Chondrocyte (in vitro differentiated cells): Measurements from ENCODE around the gene CD6. TPM values are rescaled to one million over a fixed set of nuclear protein-coding genes. Genes with fewer than 3 reads are reported as not detected.
A peak's percentile ranks its signal among the peaks of the same experiment; 100 is the strongest.

ENCODE experiments used
- DNase-seq: peaks from one replicate; pipeline ENCODE4 v3.0.0; 2021; ENCODE audit warnings: mixed read lengths, low spot score
- H3K27ac Mint-ChIP-seq: one replicate; pipeline ENCODE4 v1.8.0; 2021; ENCODE audit warnings: mild to moderate bottlenecking, moderate library complexity, mixed read lengths; ENCODE audit not compliant: unreplicated experiment
- H3K27me3 Mint-ChIP-seq: 2 replicates; pipeline ENCODE4 v1.8.0; 2021; ENCODE audit warnings: low read depth, mixed read lengths
- H3K36me3 Mint-ChIP-seq: 2 replicates; pipeline ENCODE4 v1.8.0; 2021; ENCODE audit warnings: low read depth, mixed read lengths
- H3K4me1 Mint-ChIP-seq: 2 replicates; pipeline ENCODE4 v1.8.0; 2021; ENCODE audit warnings: low read depth, mild to moderate bottlenecking, mixed read lengths
- H3K4me3 Mint-ChIP-seq: one replicate; pipeline ENCODE4 v1.8.0; 2021; ENCODE audit warnings: mild to moderate bottlenecking, moderate library complexity, mixed read lengths; ENCODE audit not compliant: unreplicated experiment
- H3K9me3 Mint-ChIP-seq: 2 replicates; pipeline ENCODE4 v1.8.0; 2021; ENCODE audit warnings: low read depth, mixed read lengths
- total RNA-seq: library from RNA; stranded (reverse); gene quantifications from 3 replicates; pipeline ENCODE4 v1.2.1, GENCODE V29; 2021
- TF ChIP-seq, protein P1 (sequence below): fragments of 200-600 bp; sonication (generic); IDR thresholded peaks from 2 replicates; pipeline ENCODE4 v1.5.0; 2021; ENCODE audit warnings: antibody characterized with exemption, mild to moderate bottlenecking, moderate library complexity

CD6 gene
- total RNA-seq, 1 donor from 2014 or later = not detected

GRCh38 chr11:60960405-60960804, 11.1 kb upstream of the CD6 start:
- Mint-ChIP-seq H3K27me3 (peaks cover 9% of the 10 kb centered on the region), H3K9me3 (peaks cover 5% of the 10 kb centered on the region), H3K27ac (no peak overlapping the region), H3K4me1 (peaks cover 7% of the 10 kb centered on the region), H3K4me3 (no peak overlapping the region), H3K36me3 (no peaks in the 10 kb centered on the region)
- TF ChIP-seq, protein P1, sequence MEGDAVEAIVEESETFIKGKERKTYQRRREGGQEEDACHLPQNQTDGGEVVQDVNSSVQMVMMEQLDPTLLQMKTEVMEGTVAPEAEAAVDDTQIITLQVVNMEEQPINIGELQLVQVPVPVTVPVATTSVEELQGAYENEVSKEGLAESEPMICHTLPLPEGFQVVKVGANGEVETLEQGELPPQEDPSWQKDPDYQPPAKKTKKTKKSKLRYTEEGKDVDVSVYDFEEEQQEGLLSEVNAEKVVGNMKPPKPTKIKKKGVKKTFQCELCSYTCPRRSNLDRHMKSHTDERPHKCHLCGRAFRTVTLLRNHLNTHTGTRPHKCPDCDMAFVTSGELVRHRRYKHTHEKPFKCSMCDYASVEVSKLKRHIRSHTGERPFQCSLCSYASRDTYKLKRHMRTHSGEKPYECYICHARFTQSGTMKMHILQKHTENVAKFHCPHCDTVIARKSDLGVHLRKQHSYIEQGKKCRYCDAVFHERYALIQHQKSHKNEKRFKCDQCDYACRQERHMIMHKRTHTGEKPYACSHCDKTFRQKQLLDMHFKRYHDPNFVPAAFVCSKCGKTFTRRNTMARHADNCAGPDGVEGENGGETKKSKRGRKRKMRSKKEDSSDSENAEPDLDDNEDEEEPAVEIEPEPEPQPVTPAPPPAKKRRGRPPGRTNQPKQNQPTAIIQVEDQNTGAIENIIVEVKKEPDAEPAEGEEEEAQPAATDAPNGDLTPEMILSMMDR = no peak
- no peak for DNase-seq

DNA sequence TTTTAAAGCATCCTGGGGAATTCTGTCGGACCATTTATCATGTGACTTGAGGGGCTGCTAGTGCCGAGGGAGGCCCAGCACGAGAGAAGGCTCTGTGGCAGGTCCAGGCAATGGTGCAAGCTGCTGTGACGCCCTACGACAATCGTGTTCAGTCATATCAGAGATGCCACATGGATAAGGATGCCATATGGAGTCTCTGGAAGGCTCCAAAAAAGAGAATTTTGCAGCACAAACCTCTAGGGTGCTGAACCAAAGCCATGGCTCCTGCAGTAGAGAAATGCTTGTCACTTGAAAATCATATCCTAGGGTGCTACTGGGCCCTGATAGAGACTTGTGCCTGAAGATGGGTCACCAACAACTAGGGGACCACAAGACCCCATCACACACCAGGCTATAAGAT, 6.7 kb upstream of the CD6 start:
- TF ChIP-seq, protein P1 = no peak
- Mint-ChIP-seq H3K4me1 (no peaks in the 10 kb centered on the region), H3K27ac (no peak overlapping the region), H3K27me3 (peaks cover 12% of the 10 kb centered on the region), H3K36me3 (peaks cover 3% of the 10 kb centered on the region), H3K4me3 (no peak overlapping the region), H3K9me3 (peaks cover 10% of the 10 kb centered on the region)
- DNase-seq = no peak

GRCh38 chr11:60966890-60967289, 4.6 kb upstream of the CD6 start:
- Mint-ChIP-seq H3K27me3 (peaks cover 11% of the 10 kb centered on the region), H3K4me3 (no peak overlapping the region), H3K4me1 (no peaks in the 10 kb centered on the region), H3K9me3 (peaks cover 6% of the 10 kb centered on the region), H3K36me3 (peaks cover 3% of the 10 kb centered on the region), H3K27ac (no peak overlapping the region)
- no peak for DNase-seq
- TF ChIP-seq, protein P1 = no peak

DNA sequence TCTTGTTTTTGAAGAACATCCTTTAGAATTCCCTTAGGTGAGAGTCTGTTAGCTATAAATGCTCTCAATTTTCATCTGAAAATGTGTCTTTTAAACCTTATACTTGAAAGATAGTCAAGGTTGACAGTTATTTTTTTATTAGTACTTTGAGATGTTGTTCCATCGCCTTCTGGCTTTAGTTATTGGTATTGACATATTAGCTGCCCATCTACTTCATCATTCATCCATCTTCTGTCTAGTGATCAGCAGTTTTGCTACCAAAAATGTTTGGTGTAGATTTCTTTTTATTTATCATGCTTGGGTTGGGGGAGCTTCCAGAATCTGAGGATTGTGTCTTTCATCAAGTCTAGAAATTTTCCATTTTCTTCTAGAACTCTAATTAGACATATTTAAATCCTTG, 3.3 kb upstream of the CD6 start:
- H3K9me3 Mint-ChIP-seq = peaks cover 6% of the 10 kb centered on the region
- TF ChIP-seq, protein P1 = peak; percentile 20
- peaks cover 3% of the 10 kb centered on the region for H3K36me3 Mint-ChIP-seq
- H3K27ac Mint-ChIP-seq = no peak overlapping the region
- DNase-seq = no peak
- no peaks in the 10 kb centered on the region for H3K4me1 Mint-ChIP-seq
- peaks cover 11% of the 10 kb centered on the region for H3K27me3 Mint-ChIP-seq
- H3K4me3 Mint-ChIP-seq = no peak overlapping the region

DNA sequence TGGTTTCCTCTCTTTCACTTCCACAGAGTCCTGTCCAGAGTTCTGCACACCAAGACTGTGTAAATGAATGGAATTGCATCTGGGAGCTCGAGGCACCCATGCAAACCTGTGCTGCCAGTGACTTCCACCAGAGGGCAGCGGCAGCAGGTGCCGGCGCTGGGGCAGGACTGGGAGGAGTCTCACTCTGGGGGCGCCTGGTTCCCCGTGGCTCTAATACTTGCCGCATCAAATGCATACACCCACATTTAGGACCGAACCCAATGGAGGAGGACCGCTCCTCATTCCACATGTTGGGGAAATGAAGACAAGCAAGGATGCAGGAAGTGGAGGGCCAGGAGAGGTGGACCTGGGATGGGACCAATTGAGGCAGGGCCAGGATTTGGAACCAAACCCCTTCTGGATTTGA, 1.1 kb upstream of the CD6 start:
- Mint-ChIP-seq H3K27me3 (peaks cover 11% of the 10 kb centered on the region), H3K9me3 (peaks cover 6% of the 10 kb centered on the region), H3K36me3 (peaks cover 3% of the 10 kb centered on the region), H3K4me1 (no peaks in the 10 kb centered on the region), H3K4me3 (no peak overlapping the region), H3K27ac (no peak overlapping the region)
- TF ChIP-seq, protein P1 = peak; percentile 82
- DNase-seq = no peak
